Upper lobe of left lung (tissue), 4 donors: ENCODE results near the gene MYOF.

Source experiments
- POLR2A ChIP-seq, 4 donors: fragments of 450-650 bp; IDR thresholded peaks; one replicate each; pipeline ENCODE4 v1.5.1; 2016 to 2017; ENCODE audit warnings: antibody characterized with exemption in 4 of 4, mild to moderate bottlenecking in 2 of 4
- TF ChIP-seq, protein P1 (sequence below), 6 experiments: fragments of 450-650 bp in 4 of 6; fragments of 200-600 bp in 2 of 6; sonication (generic) in 2 of 6; IDR thresholded peaks; one replicate each; pipeline ENCODE4 v1.5.1; 2016 to 2019; ENCODE audit warnings: antibody characterized with exemption in 6 of 6

DNA sequence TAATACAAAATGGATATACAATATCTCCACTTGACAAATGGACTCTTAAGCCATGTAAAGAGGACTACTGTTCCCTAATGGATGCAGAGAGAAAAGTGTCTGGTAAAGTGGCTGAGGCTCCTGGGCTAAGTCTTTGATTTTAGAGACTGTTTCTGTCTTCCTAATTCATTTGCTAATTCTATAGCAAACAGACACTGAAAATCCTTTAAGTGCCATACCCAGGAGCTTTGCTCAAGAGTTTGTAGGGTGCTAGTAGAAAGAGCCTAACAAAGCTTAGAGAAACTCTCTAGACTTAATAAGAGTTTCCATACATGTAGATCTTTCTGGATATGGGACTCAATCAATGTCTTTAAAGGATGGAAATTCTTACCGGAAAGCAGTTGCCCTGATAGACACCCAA lies 31.0 kb upstream of the MYOF start:
- TF ChIP-seq POLR2A (IDR thresholded peaks at IDR 0.05) = no peak
- TF ChIP-seq, protein P1, sequence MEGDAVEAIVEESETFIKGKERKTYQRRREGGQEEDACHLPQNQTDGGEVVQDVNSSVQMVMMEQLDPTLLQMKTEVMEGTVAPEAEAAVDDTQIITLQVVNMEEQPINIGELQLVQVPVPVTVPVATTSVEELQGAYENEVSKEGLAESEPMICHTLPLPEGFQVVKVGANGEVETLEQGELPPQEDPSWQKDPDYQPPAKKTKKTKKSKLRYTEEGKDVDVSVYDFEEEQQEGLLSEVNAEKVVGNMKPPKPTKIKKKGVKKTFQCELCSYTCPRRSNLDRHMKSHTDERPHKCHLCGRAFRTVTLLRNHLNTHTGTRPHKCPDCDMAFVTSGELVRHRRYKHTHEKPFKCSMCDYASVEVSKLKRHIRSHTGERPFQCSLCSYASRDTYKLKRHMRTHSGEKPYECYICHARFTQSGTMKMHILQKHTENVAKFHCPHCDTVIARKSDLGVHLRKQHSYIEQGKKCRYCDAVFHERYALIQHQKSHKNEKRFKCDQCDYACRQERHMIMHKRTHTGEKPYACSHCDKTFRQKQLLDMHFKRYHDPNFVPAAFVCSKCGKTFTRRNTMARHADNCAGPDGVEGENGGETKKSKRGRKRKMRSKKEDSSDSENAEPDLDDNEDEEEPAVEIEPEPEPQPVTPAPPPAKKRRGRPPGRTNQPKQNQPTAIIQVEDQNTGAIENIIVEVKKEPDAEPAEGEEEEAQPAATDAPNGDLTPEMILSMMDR (IDR thresholded peaks at IDR 0.05) = no peak
